ENCODE data around the gene ZNF726.

ZNF726 gene

GRCh38 chr19:23914402-23915286 lies at the start of gene ZNF726:
Gene ZNF726, plus strand, starts transcription at chr19:23914886. Its CDS starts 109 bp downstream, at chr19:23914995.
- no peak for TF ChIP-seq CTCF (IDR thresholded peaks at IDR 0.05)

- peak; percentile 38; the same call in 1 of the 2 replicates for TF ChIP-seq CTCF (IDR thresholded peaks at IDR 0.05)
These were observed 46.8 kb upstream of the ZNF726 start for GRCh38 chr19:23867895-23868294.

GRCh38 chr19:23868630-23869029 lies 46.1 kb upstream of the ZNF726 start:
- no peak for TF ChIP-seq CTCF (IDR thresholded peaks at IDR 0.05)

- TF ChIP-seq CTCF (IDR thresholded peaks at IDR 0.05): no peak
These were observed 42.3 kb upstream of the ZNF726 start for GRCh38 chr19:23872282-23872919.

- TF ChIP-seq CTCF (IDR thresholded peaks at IDR 0.05): no peak
These were observed 38.4 kb upstream of the ZNF726 start for GRCh38 chr19:23876261-23876660.

GRCh38 chr19:23882493-23882892 lies 32.2 kb upstream of the ZNF726 start:
- no peak for TF ChIP-seq CTCF (IDR thresholded peaks at IDR 0.05)

- TF ChIP-seq CTCF (IDR thresholded peaks at IDR 0.05): no peak
These were observed 30.3 kb upstream of the ZNF726 start for GRCh38 chr19:23884363-23884762.
